ENCODE data around the gene OR5T2. TPM values are rescaled to one million over a fixed set of nuclear protein-coding genes. Genes with fewer than 3 reads are reported as not detected.

OR5T2 gene
- total RNA-seq, 1 experiment from 2014 or later: not detected

DNA sequence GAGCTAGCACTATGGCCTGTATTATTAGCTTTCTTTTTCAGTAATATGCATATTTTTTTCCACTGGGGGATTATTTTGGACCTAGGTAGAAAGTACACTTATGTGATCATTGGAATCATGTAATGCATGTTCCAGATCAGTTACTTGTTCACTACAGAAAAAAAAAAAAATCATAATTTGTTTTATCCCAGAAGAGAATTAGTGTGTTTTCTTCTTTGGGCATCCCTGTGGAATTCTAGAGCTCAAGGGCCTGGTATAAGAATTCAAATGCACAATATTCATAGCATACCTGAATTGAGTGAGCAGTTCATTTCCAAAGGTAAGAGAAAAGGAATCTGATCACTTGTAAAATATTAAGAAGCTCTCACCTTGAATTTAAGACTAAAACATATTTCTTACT lies 39.8 kb upstream of the OR5T2 start, which contains the start of gene OR5T1:
Gene OR5T1, plus strand, starts transcription at position 301 of the 400 bp plus-strand sequence. CDS start 1,485 bp downstream, outside the sequence.
- H3K4me3 ChIP-seq (replicated peaks in 1 of 2; ENCODE audit: low read depth in 1 of 2, low read length in 2 of 2): no peak within 1 kb of the TSS
- TF ChIP-seq ELF1 (IDR thresholded peaks at IDR 0.05; ENCODE audit: borderline replicate concordance, low read depth) (no peak), POLR2A (IDR thresholded peaks at IDR 0.05; ENCODE audit: borderline replicate concordance, extremely low read depth, insufficient read depth, insufficient read length) (no peak), SP1 (IDR thresholded peaks at IDR 0.05; ENCODE audit: low read depth) (no peak), TCF7L2 (IDR thresholded peaks at IDR 0.05; ENCODE audit: borderline replicate concordance, extremely low read depth, insufficient read depth, insufficient read length) (no peak), SRF (IDR thresholded peaks at IDR 0.05; ENCODE audit: low read depth) (no peak), YY1 (IDR thresholded peaks at IDR 0.05; ENCODE audit: extremely low read depth, insufficient replicate concordance, low read depth, low read length) (no peak), RAD21 (IDR thresholded peaks at IDR 0.05; ENCODE audit: low read depth) (no peak), SIN3A (IDR thresholded peaks at IDR 0.05; ENCODE audit: low read depth) (no peak), EZH2 (IDR thresholded peaks at IDR 0.05) (no peak), FOSL1 (IDR thresholded peaks at IDR 0.05; ENCODE audit: low read depth) (no peak)
- TF ChIP-seq, protein P1, sequence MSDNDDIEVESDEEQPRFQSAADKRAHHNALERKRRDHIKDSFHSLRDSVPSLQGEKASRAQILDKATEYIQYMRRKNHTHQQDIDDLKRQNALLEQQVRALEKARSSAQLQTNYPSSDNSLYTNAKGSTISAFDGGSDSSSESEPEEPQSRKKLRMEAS (IDR thresholded peaks at IDR 0.05): no peak
- TF ChIP-seq, protein P2, sequence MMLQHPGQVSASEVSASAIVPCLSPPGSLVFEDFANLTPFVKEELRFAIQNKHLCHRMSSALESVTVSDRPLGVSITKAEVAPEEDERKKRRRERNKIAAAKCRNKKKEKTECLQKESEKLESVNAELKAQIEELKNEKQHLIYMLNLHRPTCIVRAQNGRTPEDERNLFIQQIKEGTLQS (IDR thresholded peaks at IDR 0.05): no peak
- H3K9ac ChIP-seq (ENCODE audit: low read length): no peak within 1 kb of the TSS
- no peaks in the 10 kb centered on the region for H4K20me1 ChIP-seq (ENCODE audit: insufficient read depth)
- ChIA-PET POLR2A (no interaction called here), RAD21 (ENCODE audit: low non-redundant PET in 1 of 2, low total read pairs in 2 of 2, uncharacterized antibody in 2 of 2, unreplicated experiment in 2 of 2) (no interaction called here), CTCF (no interaction called here)
- H2AFZ ChIP-seq (ENCODE audit: low read depth, low read length, poor library complexity, severe bottlenecking): no peak within 1 kb of the TSS
- H3K79me2 ChIP-seq (ENCODE audit: insufficient read depth, low read length): no peaks in the 10 kb centered on the region
- H3K4me1 ChIP-seq (ENCODE audit: control insufficient read depth in 1 of 2, insufficient read depth in 2 of 2, low read length in 2 of 2): no peaks in the 10 kb centered on the region
- H3K4me2 ChIP-seq (ENCODE audit: low read length): no peak within 1 kb of the TSS
- intact Hi-C loops (cut with micrococcal nuclease): no loop called here
- H3K27ac ChIP-seq (ENCODE audit: low read depth, low read length): no peak within 1 kb of the TSS
- BruUV-seq (replicated peaks): no TSS peak
- H3K27me3 ChIP-seq (ENCODE audit: insufficient read depth, low read length): no peaks in the 10 kb centered on the region
- H3K36me3 ChIP-seq (ENCODE audit: control insufficient read depth in 1 of 2, insufficient read depth in 2 of 2, low read length in 2 of 2): no peaks in the 10 kb centered on the region
- no peak for ATAC-seq
- H3K9me2 ChIP-seq (ENCODE audit: insufficient read depth): no peaks in the 10 kb centered on the region
- peaks cover 0 to 9% of the 10 kb centered on the region in 2 experiments; a peak in 3 of 4 replicates for H3K9me3 ChIP-seq (ENCODE audit: control insufficient read depth in 1 of 2, insufficient read depth in 1 of 2, low read depth in 1 of 2, low read length in 2 of 2)
- no peak for DNase-seq (ENCODE audit: low read depth, low spot score)

DNA sequence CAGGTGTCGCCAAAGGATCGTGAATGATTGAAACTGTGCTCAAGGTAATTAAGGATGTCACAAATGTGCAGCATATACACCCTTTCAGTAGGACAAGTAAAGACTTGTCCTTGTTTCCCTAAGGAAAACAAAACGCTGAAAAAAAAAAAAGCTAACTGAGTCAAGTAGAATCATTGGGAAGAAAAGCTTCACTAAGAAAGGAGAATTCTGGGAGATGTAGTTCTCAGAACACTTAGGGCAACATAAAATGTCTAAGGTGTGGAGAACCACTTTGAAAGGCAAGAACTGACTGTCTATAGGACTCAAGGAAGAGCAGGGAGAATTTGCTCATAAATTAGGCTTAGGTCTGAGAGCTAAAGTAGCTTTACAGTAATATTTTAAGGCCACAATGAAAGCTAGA lies 37.0 kb upstream of the OR5T2 start:
- BruUV-seq (replicated peaks): no TSS peak
- Histone ChIP-seq H2AFZ (ENCODE audit: low read depth, low read length, poor library complexity, severe bottlenecking) (no peak overlapping the region), H3K36me3 (ENCODE audit: control insufficient read depth in 1 of 2, insufficient read depth in 2 of 2, low read length in 2 of 2) (no peaks in the 10 kb centered on the region), H3K27me3 (ENCODE audit: insufficient read depth, low read length) (no peaks in the 10 kb centered on the region), H3K4me3 (replicated peaks in 1 of 2; ENCODE audit: low read depth in 1 of 2, low read length in 2 of 2) (no peak overlapping the region), H3K4me2 (ENCODE audit: low read length) (no peak overlapping the region), H3K79me2 (ENCODE audit: insufficient read depth, low read length) (no peaks in the 10 kb centered on the region), H3K27ac (ENCODE audit: low read depth, low read length) (no peak overlapping the region), H3K9ac (ENCODE audit: low read length) (no peak overlapping the region), H3K9me2 (ENCODE audit: insufficient read depth) (no peaks in the 10 kb centered on the region), H3K4me1 (ENCODE audit: control insufficient read depth in 1 of 2, insufficient read depth in 2 of 2, low read length in 2 of 2) (no peaks in the 10 kb centered on the region), H4K20me1 (ENCODE audit: insufficient read depth) (no peaks in the 10 kb centered on the region), H3K9me3 (ENCODE audit: control insufficient read depth in 1 of 2, insufficient read depth in 1 of 2, low read depth in 1 of 2, low read length in 2 of 2) (peaks cover 0 to 15% of the 10 kb centered on the region in 2 experiments; a peak in 3 of 4 replicates)
- TF ChIP-seq EZH2phosphoT487 (IDR thresholded peaks at IDR 0.05; ENCODE audit: borderline replicate concordance): no peak
- TF ChIP-seq SIN3A (IDR thresholded peaks at IDR 0.05; ENCODE audit: low read depth): no peak
- TF ChIP-seq ZNF274 (IDR thresholded peaks at IDR 0.05; ENCODE audit: low read depth, low read length): no peak
- TF ChIP-seq POLR2A (IDR thresholded peaks at IDR 0.05; ENCODE audit: borderline replicate concordance, extremely low read depth, insufficient read depth, insufficient read length): no peak
- no peak for TF ChIP-seq YY1 (IDR thresholded peaks at IDR 0.05; ENCODE audit: extremely low read depth, insufficient replicate concordance, low read depth, low read length)
- TF ChIP-seq CBX3 (IDR thresholded peaks at IDR 0.05; ENCODE audit: low read depth): no peak
- no peak for TF ChIP-seq SRF (IDR thresholded peaks at IDR 0.05; ENCODE audit: low read depth)
- no peak for TF ChIP-seq ZFX (IDR thresholded peaks at IDR 0.05)
- TF ChIP-seq JUND (IDR thresholded peaks at IDR 0.05): no peak
- RAD21 ChIA-PET (ENCODE audit: low non-redundant PET in 1 of 2, low total read pairs in 2 of 2, uncharacterized antibody in 2 of 2, unreplicated experiment in 2 of 2): no interaction called here
- POLR2A ChIA-PET: no interaction called here
- intact Hi-C loops (cut with micrococcal nuclease): no loop called here
- ATAC-seq (no peak), DNase-seq (ENCODE audit: low read depth, low spot score) (no peak)
- CTCF ChIA-PET: no interaction called here

Measured in HCT116 (cell line).